Right kidney (tissue), 1 donor: ENCODE measurements around the gene GSTT2B.
"Not testable (repeated sequence)": the region's sequence is repeated elsewhere in the genome, so short reads cannot be mapped to it uniquely, and the experiment has no call there.

Experiments
- DNase-seq: peaks from one replicate; pipeline ENCODE4 v3.0.0-alpha.2; 2016

GSTT2B gene

GRCh38 chr22:23940166-23940565, 20.8 kb downstream of the GSTT2B start:
- not testable (repeated sequence) for DNase-seq

DNA sequence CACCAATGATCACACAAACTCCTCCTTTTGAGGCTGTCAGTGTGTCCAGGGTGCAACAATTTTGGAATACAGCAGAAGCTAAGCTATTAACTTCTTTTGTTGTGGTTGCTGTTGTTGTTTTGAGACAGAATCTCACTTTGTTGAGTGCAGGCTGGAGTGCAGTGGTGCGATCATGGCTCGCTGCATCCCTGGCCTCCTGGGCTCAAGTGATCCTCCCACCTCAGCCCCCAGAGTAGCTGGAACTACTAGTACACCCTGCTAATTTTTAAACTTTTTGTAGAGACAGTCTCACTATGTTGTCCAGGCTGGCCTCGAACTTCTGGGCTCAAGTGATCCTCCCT, 22.0 kb downstream of the GSTT2B start:
- no peak for DNase-seq

DNA sequence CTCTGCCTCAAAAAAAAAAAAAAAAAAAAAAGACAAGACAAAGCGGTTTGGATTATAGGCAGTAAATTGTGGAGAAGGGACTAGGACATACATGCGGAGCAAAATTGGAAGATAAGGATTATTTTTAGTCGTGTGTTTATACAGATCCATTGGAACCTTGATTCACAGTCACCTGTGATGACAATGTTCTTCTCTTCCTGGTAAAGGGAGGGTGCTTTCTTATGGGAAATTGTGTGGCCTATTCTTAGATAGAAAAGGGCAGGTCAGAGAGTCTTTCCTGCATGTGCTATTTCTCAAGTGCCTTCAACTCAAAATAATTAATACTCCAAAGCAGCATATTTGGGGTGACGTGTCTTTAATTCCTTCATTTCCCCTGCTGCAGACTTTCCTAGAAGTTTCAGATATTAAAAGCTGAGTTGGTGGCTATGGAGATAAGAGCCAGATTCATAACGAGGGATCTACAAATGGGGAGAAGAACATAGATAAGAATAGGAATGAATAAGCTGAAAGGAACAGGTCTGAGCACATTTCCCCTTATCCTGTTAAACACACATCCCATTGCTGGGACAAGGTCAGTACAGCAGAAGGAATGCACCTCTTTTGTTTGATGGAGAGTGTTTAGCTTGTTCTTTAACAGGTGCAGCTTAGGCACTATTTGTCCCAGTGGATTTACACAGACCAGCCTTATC, 22.5 kb downstream of the GSTT2B start:
- no peak for DNase-seq

DNA sequence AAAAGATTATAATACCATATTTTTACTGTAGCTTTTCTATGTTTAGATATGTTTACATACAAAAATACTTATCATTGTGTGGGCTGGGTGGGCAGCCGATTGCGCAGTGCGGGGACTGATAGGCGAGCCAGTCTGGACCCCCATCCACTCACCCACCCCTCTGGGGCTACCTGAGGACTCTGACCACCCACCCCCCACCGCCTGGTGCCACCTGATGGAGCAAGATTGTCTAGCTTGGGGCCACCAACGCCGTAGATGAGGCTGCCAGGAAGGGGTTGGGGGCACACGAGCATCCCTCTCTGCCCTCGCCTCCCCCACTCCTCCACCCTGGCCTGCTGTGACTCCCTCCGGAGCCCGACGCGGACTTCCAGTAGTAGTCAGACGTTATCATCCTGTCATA, 34.4 kb downstream of the GSTT2B start:
- DNase-seq, result no peak

DNA sequence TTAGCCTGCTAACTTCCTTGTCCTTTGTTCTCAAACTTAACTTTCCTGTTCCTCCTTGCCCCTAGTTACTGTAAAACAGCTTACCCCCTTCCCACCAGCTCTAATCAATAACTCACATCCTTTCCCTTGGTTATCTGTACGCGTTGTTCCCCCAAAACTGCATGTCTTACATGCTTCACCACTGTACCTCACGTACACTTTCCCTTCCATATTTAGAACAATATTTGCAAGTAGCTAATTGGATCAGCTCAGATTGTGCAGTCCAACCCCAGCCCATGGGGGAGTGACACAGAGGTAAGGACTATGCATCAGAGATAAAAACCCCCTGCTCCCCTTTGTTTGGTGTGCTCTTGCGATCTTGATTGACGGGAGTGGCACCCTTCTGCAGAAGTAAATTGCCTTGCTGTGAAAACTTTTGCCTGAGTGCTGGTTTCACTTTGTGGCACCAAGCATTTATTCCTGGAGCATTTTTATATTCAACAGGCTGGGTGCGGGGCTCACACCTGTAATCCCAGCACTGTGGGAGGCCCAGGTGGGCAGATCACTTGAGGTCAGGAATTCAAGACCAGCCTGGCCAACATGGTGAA, 35.9 kb downstream of the GSTT2B start:
- DNase-seq, result no peak

DNA sequence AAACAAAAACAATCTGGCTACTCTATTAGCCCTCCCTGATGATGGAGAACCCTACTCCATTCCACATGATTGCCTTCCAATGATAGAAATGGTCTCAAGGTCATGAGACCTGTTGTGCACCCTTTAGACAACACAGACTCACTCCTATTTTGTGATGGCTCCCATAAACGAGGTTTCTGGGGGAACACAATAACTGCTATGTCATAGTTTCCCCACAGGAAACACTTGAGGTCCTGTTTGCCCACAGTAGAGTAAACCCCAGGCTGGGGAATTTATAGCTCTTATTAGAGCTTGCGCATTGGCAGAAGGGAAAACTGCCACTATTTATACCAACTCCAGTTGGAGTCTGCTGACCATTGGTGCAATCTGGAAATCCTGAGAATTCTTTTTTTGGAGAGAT, 38.1 kb downstream of the GSTT2B start:
- DNase-seq, result no peak

DNA sequence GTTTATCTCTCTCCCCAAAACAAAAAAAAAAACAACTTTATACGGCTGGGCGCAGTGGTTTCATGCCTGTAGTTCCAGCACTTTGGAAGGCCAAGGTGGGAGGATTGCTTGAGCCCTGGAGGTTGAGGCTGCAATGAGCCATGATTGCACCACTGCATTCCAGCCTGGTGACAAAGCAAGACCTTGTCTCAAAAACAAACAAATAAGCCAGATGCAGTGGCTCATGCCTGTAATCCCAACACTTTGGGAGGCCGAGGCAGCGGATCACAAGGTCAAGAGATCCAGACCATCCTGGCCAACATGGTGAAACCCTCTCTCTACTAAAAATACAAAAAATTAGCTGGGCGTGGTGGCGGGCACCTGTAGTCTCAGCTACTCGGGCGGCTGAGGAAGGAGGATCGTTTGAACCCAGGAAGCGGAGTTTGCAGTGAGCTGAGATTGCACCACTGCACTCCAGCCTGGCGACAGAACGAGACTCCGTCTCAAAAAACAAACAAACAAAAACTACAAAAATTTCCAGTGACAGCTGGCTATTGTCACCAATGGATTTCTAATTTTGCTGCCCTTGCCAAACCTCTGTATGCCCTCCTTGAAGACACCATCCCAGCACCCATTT, 39.3 kb downstream of the GSTT2B start:
- not testable (repeated sequence) for DNase-seq

DNA sequence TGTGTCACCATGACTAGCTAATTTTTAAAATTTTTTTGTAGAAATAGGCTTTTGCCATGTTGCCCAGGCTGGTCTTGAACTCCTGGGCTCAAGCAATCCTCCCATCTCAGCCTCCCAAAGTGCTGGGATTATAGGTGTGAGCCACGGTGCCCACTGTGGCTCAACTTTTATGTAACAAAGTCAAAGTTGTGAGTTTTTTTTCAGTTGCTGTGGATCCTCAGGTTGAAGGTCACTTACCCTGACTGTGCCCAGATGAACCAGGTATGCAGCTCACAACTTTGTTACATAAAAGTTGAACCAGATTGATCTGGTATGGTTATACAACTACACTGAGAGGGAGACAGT, 40.8 kb downstream of the GSTT2B start:
- not testable (repeated sequence) for DNase-seq

DNA sequence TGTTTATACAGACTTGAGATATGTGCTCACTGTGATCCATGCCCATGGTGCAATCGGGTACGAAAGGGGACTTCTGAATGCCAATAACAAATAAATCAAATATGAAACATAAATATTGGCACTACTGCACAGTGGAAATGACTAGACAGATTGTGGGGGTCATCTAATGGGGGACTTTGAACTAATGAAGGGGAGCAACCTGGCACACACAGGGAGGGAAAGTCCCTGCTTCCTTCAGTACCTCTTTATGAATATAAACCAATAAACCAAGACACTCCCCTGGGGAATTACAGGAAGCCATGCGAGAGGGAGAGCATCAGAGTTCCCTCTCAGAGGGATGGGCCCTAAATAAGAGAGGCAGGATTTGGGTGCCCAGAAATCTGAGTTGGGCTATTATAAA, 45.7 kb downstream of the GSTT2B start:
- DNase-seq, result no peak

- DNase-seq, result peak; percentile 91
These were observed 47.2 kb downstream of the GSTT2B start for GRCh38 chr22:23913661-23914353.

GRCh38 chr22:23913306-23913660, 47.7 kb downstream of the GSTT2B start:
- DNase-seq, result no peak

DNA sequence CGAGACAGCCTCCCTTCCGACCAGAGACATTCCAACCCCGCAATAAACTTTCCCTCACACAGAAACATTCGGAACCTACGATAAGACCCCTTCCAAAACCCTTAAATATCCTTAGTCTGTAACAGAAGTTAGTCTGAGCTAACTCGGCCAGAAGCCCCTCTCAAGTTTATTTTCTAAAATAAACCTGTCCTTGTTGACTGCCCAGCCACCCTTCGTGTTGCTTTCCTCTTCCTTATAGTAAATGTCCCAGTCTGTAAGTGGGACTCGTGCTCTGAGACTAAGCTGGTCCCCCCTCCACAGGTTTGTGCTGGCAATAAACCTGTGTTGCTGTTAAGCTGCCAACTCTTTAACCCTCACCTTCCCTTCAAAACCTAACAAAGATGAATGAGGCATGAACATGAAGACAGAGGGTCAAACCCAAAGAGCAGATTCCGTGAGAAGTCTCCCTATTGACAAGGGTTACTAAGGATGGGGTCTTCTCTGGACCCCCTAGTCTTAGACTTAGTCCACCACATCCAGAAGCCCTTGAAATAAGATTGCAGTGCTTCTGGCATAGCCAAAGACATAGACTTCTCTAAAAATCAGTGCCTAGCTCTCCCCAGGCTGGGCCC, 48.6 kb downstream of the GSTT2B start:
- DNase-seq, result no peak

DNA sequence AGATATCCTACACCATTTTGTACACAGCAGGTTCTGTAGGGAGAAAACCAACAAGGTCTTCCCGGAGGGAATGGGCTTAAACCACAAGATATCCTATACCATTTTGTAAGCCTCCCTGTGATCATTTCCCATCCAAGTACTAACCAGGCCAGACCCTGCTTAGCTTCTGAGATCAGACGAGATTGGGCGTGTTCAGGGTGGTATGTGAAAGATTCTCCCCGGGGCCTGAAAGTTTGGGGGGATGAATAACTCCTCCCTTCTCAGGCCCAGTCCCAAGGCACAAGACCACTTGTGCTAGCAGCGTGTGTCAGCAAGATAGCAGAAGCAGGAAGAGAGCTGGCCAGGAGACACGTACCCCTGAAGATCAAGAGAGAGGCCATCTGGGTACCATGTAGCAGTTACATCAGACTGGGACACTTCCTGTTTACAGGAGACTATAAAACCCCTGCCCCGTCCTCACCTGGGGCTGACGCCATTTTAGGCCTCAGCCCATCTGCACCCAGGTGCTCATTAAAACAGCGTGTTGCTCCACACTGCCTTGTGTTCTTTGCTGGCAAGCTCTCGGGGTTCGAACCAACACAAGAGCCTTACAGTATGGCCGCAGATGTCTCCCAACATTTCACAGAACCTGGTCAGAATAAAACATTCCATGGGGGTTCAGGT, 49.5 kb downstream of the GSTT2B start:
- DNase-seq, result no peak

- DNase-seq, result no peak
These were observed 50.4 kb downstream of the GSTT2B start for GRCh38 chr22:23910496-23911190.

GRCh38 chr22:23909296-23909898, 51.6 kb downstream of the GSTT2B start:
- no peak for DNase-seq

GRCh38 chr22:23908587-23909205, 52.3 kb downstream of the GSTT2B start:
- no peak for DNase-seq

DNA sequence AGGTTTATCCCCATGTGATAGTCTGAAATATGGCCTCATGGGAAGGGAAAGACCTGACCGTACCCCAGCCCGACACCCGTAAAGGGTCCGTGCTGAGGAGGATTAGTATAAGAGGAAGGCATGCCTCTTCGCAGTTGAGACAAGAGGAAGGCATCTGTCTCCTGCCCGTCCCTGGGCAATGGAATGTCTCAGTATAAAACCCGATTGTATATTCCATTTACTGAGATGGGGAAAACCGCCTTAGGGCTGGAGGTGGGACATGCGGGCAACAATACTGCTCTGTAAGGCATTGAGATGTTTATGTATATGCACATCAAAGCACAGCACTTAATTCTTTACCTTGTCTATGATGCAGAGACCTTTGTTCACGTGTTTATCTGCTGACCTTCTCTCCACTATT, 53.6 kb downstream of the GSTT2B start:
- DNase-seq, result not testable (repeated sequence)
